ENCODE results near the gene A4GNT. TPM values are rescaled to one million over a fixed set of nuclear protein-coding genes. Genes with fewer than 3 reads are reported as not detected.

Gene A4GNT
- total RNA-seq, 4 donors from 2014 or later = not detected

DNA sequence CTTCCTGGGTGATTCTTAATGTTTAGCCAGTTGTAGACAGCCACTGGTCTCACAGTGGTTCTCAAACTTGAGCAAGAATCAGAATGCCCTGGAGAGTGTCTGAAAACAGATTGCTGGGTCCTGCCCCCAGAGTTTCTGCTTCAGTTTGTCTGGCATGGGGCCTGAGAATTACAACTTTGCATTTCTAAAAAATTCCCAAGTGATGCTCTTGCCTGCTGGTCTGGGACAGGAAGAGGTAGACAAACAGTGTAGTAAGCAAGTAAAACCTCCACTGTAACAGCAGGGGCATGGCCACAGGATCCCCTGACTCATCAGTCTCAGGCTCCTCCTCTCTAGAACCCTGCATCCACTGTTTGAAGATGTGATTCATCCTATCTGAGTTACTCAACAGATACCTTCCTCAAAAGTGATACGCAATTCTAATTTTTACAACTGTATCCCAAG, 53.3 kb downstream of the A4GNT start:
- no peaks in the 10 kb centered on the region for H3K27me3 ChIP-seq
- H3K9me3 ChIP-seq = no peaks in the 10 kb centered on the region
- TF ChIP-seq, protein P1, sequence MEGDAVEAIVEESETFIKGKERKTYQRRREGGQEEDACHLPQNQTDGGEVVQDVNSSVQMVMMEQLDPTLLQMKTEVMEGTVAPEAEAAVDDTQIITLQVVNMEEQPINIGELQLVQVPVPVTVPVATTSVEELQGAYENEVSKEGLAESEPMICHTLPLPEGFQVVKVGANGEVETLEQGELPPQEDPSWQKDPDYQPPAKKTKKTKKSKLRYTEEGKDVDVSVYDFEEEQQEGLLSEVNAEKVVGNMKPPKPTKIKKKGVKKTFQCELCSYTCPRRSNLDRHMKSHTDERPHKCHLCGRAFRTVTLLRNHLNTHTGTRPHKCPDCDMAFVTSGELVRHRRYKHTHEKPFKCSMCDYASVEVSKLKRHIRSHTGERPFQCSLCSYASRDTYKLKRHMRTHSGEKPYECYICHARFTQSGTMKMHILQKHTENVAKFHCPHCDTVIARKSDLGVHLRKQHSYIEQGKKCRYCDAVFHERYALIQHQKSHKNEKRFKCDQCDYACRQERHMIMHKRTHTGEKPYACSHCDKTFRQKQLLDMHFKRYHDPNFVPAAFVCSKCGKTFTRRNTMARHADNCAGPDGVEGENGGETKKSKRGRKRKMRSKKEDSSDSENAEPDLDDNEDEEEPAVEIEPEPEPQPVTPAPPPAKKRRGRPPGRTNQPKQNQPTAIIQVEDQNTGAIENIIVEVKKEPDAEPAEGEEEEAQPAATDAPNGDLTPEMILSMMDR (IDR thresholded peaks at IDR 0.05) = no peak
- TF ChIP-seq POLR2A (IDR thresholded peaks at IDR 0.05) = no peak
- no peak overlapping the region for H3K27ac ChIP-seq
- no peak for DNase-seq
- H3K4me3 ChIP-seq = no peak overlapping the region
- H3K36me3 ChIP-seq = no peaks in the 10 kb centered on the region
- intact Hi-C loops (cut with DNase I; ENCODE audit: low total_unique reads) = no loop called here
- H3K4me1 ChIP-seq = no peaks in the 10 kb centered on the region

DNA sequence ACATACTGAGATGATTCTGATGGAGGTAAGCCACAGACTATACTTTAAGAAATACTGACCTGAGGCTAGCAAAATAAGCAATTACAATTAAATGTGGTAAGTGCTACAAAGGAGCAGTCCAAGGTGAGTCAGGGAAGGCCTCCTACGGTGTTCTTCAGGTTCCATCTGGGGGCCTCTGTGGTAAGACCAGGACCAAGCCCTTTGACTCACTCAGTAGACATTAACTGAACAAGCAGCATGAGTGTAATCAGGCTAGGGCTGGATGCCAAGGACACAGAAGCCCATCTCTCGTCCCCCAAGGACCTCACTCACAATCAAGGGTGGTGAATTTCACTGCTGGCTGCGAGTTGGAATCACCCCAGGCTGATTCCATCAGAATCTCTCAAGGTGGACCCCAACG, 54.1 kb downstream of the A4GNT start:
- TF ChIP-seq POLR2A (IDR thresholded peaks at IDR 0.05) = no peak
- no peak overlapping the region for H3K4me3 ChIP-seq
- no peaks in the 10 kb centered on the region for H3K36me3 ChIP-seq
- H3K27me3 ChIP-seq = no peaks in the 10 kb centered on the region
- no peak for DNase-seq
- no peaks in the 10 kb centered on the region for H3K4me1 ChIP-seq
- H3K27ac ChIP-seq = no peak overlapping the region
- intact Hi-C loops (cut with DNase I; ENCODE audit: low total_unique reads) = no loop called here
- no peaks in the 10 kb centered on the region for H3K9me3 ChIP-seq

Other genes starting within 250 kb of the A4GNT start
- not detected for gene CLDN18, start 122.2 kb downstream of the A4GNT start, total RNA-seq
- 10 to 100 TPM in 3 of 4 donors, 1 to 10 TPM in 1; 3.8 to 58.5 (median 32.7) TPM for gene DZIP1L, start 16.8 kb downstream of the A4GNT start, total RNA-seq
- 10 to 100 TPM; 12.4 to 41.8 (median 25.3) TPM for gene DBR1, start 42.5 kb upstream of the A4GNT start, total RNA-seq
- gene ARMC8, start 54.9 kb upstream of the A4GNT start, total RNA-seq = 10 to 100 TPM; 38.7 to 85.1 (median 64.6) TPM
- gene NME9, start 197.5 kb upstream of the A4GNT start, total RNA-seq = 1 to 10 TPM in 2 of 4 donors, not detected in 2; 1.3 to 5.0 TPM
- gene MRAS, start 216.2 kb upstream of the A4GNT start, total RNA-seq = 10 to 100 TPM; 13.8 to 83.0 (median 46.8) TPM

Data from uterus (tissue), 4 donors.